Measurements from ENCODE around the gene RAPSN. TPM values are rescaled to one million over a fixed set of nuclear protein-coding genes. Genes with fewer than 3 reads are reported as not detected.

RAPSN gene
- total RNA-seq, 2 experiments from 2014 or later = 0.30 to 0.65 TPM

- POLR2A ChIA-PET = interaction anchor here (1.9 to 2.7 kb wide), 2 partner anchors 8 to 9 kb away, joined by 9 to 20 read pairs; partner anchors contain the start of genes PSMC3 and SLC39A13
- no peak overlapping the region for H3K27ac Mint-ChIP-seq
- peaks cover 50% of the 10 kb centered on the region for H3K36me3 Mint-ChIP-seq (ENCODE audit: low read depth)
- peaks cover 2% of the 10 kb centered on the region for H3K4me1 Mint-ChIP-seq
- DNase-seq = no peak
- no peaks in the 10 kb centered on the region for H3K27me3 Mint-ChIP-seq
- CTCF ChIA-PET = no interaction called here
- no peak overlapping the region for H3K4me3 Mint-ChIP-seq
- H3K9me3 Mint-ChIP-seq = no peaks in the 10 kb centered on the region
Observed at GRCh38 chr11:47417712-47418111, 31.2 kb downstream of the RAPSN start.

GRCh38 chr11:47415949-47416472, 32.9 kb downstream of the RAPSN start:
- ChIA-PET CTCF (no interaction called here), POLR2A (interaction anchor here (1.2 to 2.7 kb wide), 2 partner anchors 9 to 13 kb away, joined by 3 to 20 read pairs; partner anchors contain the start of gene PSMC3)
- Mint-ChIP-seq H3K27ac (no peak overlapping the region), H3K27me3 (no peaks in the 10 kb centered on the region), H3K4me1 (peaks cover 2% of the 10 kb centered on the region), H3K9me3 (no peaks in the 10 kb centered on the region), H3K36me3 (ENCODE audit: low read depth) (peaks cover 38% of the 10 kb centered on the region), H3K4me3 (no peak overlapping the region)
- no peak for DNase-seq

GRCh38 chr11:47415091-47415854, 33.7 kb downstream of the RAPSN start:
- Mint-ChIP-seq H3K4me3 (no peak overlapping the region), H3K4me1 (peaks cover 2% of the 10 kb centered on the region), H3K27me3 (no peaks in the 10 kb centered on the region), H3K36me3 (ENCODE audit: low read depth) (peaks cover 34% of the 10 kb centered on the region), H3K9me3 (no peaks in the 10 kb centered on the region), H3K27ac (no peak overlapping the region)
- ChIA-PET CTCF (no interaction called here), POLR2A (interaction anchor here (1.2 to 2.7 kb wide), 2 partner anchors 10 to 12 kb away, joined by 3 to 20 read pairs; partner anchors contain the start of gene PSMC3)
- no peak for DNase-seq

- H3K4me3 Mint-ChIP-seq = no peak overlapping the region
- H3K9me3 Mint-ChIP-seq = no peaks in the 10 kb centered on the region
- DNase-seq = no peak
- no peak overlapping the region for H3K27ac Mint-ChIP-seq
- H3K4me1 Mint-ChIP-seq = no peaks in the 10 kb centered on the region
- H3K27me3 Mint-ChIP-seq = no peaks in the 10 kb centered on the region
- POLR2A ChIA-PET = no interaction called here
- CTCF ChIA-PET = no interaction called here
- H3K36me3 Mint-ChIP-seq (ENCODE audit: low read depth) = peaks cover 28% of the 10 kb centered on the region
Observed at GRCh38 chr11:47414685-47415070, 34.3 kb downstream of the RAPSN start.

- CTCF ChIA-PET = interaction anchor here (3.9 kb wide), 1 partner anchor 42 kb away, joined by 98 read pairs; no protein-coding TSS in a partner anchor
- no peak overlapping the region for H3K27ac Mint-ChIP-seq
- H3K36me3 Mint-ChIP-seq (ENCODE audit: low read depth) = peaks cover 25% of the 10 kb centered on the region
- POLR2A ChIA-PET = no interaction called here
- H3K9me3 Mint-ChIP-seq = no peaks in the 10 kb centered on the region
- no peaks in the 10 kb centered on the region for H3K27me3 Mint-ChIP-seq
- no peak for DNase-seq
- no peak overlapping the region for H3K4me3 Mint-ChIP-seq
- peaks cover 4% of the 10 kb centered on the region for H3K4me1 Mint-ChIP-seq
Observed at GRCh38 chr11:47413908-47414684, 34.8 kb downstream of the RAPSN start.

GRCh38 chr11:47413351-47413750, 35.6 kb downstream of the RAPSN start:
- Mint-ChIP-seq H3K27me3 (no peaks in the 10 kb centered on the region), H3K9me3 (no peaks in the 10 kb centered on the region), H3K36me3 (ENCODE audit: low read depth) (peaks cover 19% of the 10 kb centered on the region), H3K4me3 (no peak overlapping the region), H3K4me1 (peaks cover 9% of the 10 kb centered on the region), H3K27ac (no peak overlapping the region)
- no peak for DNase-seq
- CTCF ChIA-PET = interaction anchor here (0.7 to 5.3 kb wide), 8 partner anchors 12 to 302 kb away, joined by 3 to 98 read pairs (median 6); partner anchors contain the start of genes AGBL2, DDB2 and PSMC3
- POLR2A ChIA-PET = no interaction called here

GRCh38 chr11:47411884-47412746, 36.8 kb downstream of the RAPSN start:
- no peaks in the 10 kb centered on the region for H3K27me3 Mint-ChIP-seq
- H3K36me3 Mint-ChIP-seq (ENCODE audit: low read depth) = peaks cover 11% of the 10 kb centered on the region
- no peak overlapping the region for H3K4me3 Mint-ChIP-seq
- no peak overlapping the region for H3K27ac Mint-ChIP-seq
- CTCF ChIA-PET = interaction anchor here (0.6 to 5.3 kb wide), 34 partner anchors 9 to 710 kb away, joined by 3 to 98 read pairs (median 4); partner anchors contain the start of genes ACP2, AGBL2, ARFGAP2 and DDB2
- peak; percentile 68 for DNase-seq
- peaks cover 16% of the 10 kb centered on the region for H3K4me1 Mint-ChIP-seq
- no peaks in the 10 kb centered on the region for H3K9me3 Mint-ChIP-seq
- POLR2A ChIA-PET = interaction anchor here (0.7 to 5.0 kb wide), 7 partner anchors 8 to 167 kb away, joined by 3 to 48 read pairs (median 4); partner anchors contain the start of genes ACP2, KBTBD4, NDUFS3 and PSMC3

GRCh38 chr11:47410370-47411264, 38.3 kb downstream of the RAPSN start:
- Mint-ChIP-seq H3K4me1 (peaks cover 21% of the 10 kb centered on the region), H3K27me3 (no peaks in the 10 kb centered on the region)

GRCh38 chr11:47409440-47410369, 39.2 kb downstream of the RAPSN start:
- POLR2A ChIA-PET = interaction anchor here (1.0 to 5.0 kb wide), 9 partner anchors 8 to 195 kb away, joined by 3 to 48 read pairs (median 5); partner anchors contain the start of genes DDB2 and PSMC3
- Mint-ChIP-seq H3K9me3 (no peaks in the 10 kb centered on the region), H3K4me3 (peak overlapping the region; percentile 90), H3K36me3 (ENCODE audit: low read depth) (peaks cover 8% of the 10 kb centered on the region), H3K4me1 (peaks cover 21% of the 10 kb centered on the region), H3K27me3 (no peaks in the 10 kb centered on the region), H3K27ac (peak overlapping the region; percentile 83)
- CTCF ChIA-PET = interaction anchor here (0.6 to 5.3 kb wide), 6 partner anchors 11 to 148 kb away, joined by 3 to 98 read pairs (median 8); partner anchors contain the start of gene PSMC3
- DNase-seq = no peak

More at GRCh38 chr11:47410370-47411264, 38.3 kb downstream of the RAPSN start:
- Mint-ChIP-seq H3K36me3 (ENCODE audit: low read depth) (peaks cover 8% of the 10 kb centered on the region), H3K9me3 (no peaks in the 10 kb centered on the region), H3K27ac (no peak overlapping the region), H3K4me3 (no peak overlapping the region)
- no peak for DNase-seq
- ChIA-PET CTCF (interaction anchor here (0.8 to 5.3 kb wide), 10 partner anchors 7 to 140 kb away, joined by 3 to 98 read pairs (median 5); partner anchors contain the start of gene PSMC3), POLR2A (interaction anchor here (0.8 to 5.0 kb wide), 4 partner anchors 10 to 16 kb away, joined by 3 to 48 read pairs (median 14); partner anchors contain the start of gene PSMC3)

GRCh38 chr11:47408598-47409439, 40.1 kb downstream of the RAPSN start:
- ChIA-PET POLR2A (interaction anchor here (1.0 to 5.0 kb wide), 9 partner anchors 9 to 194 kb away, joined by 3 to 48 read pairs (median 5); partner anchors contain the start of genes DDB2 and PSMC3), CTCF (interaction anchor here (0.6 to 5.3 kb wide), 5 partner anchors 10 to 149 kb away, joined by 3 to 59 read pairs (median 6); partner anchors contain the start of gene PSMC3)
- Mint-ChIP-seq H3K4me3 (peak overlapping the region; percentile 90), H3K9me3 (no peaks in the 10 kb centered on the region), H3K36me3 (ENCODE audit: low read depth) (peaks cover 3% of the 10 kb centered on the region), H3K27ac (peak overlapping the region; percentile 83), H3K27me3 (no peaks in the 10 kb centered on the region), H3K4me1 (peaks cover 21% of the 10 kb centered on the region)
- no peak for DNase-seq
